LNCAP (cell line): ENCODE data around the gene TULP4.

Source experiments
- CTCF ChIP-seq: fragments of 450-650 bp; IDR thresholded peaks from 2 replicates; pipeline ENCODE4 v1.5.1; 2017; ENCODE audit warnings: mild to moderate bottlenecking

Gene TULP4

GRCh38 chr6:158376631-158377081, 64.4 kb downstream of the TULP4 start:
- TF ChIP-seq CTCF: no peak

GRCh38 chr6:158377860-158378259, 65.6 kb downstream of the TULP4 start:
- no peak for TF ChIP-seq CTCF

- no peak for TF ChIP-seq CTCF
Measured at GRCh38 chr6:158379336-158379735, 67.1 kb downstream of the TULP4 start.

GRCh38 chr6:158381214-158381613, 68.9 kb downstream of the TULP4 start:
- no peak for TF ChIP-seq CTCF

- no peak for TF ChIP-seq CTCF
Measured at GRCh38 chr6:158382491-158382890, 70.2 kb downstream of the TULP4 start.

GRCh38 chr6:158383057-158383456, 70.8 kb downstream of the TULP4 start:
- no peak for TF ChIP-seq CTCF

- no peak for TF ChIP-seq CTCF
Measured at GRCh38 chr6:158383542-158383941, 71.3 kb downstream of the TULP4 start.

- TF ChIP-seq CTCF: no peak
Measured at GRCh38 chr6:158384671-158385110, 72.4 kb downstream of the TULP4 start.
